OCI-LY1 (cell line): ENCODE results near the gene CTSH.

Experiments used
- EZH2 ChIP-seq: fragments of 200-600 bp; sonication (generic), shearing (Covaris generic); IDR thresholded peaks from 2 replicates; pipeline ENCODE4 v1.8.0; 2017; ENCODE audit warnings: borderline replicate concordance, mixed run types, mild to moderate bottlenecking, antibody characterized with exemption, low read length, moderate library complexity, mixed read lengths
- TF ChIP-seq, protein P1 (sequence below): fragments of 200-600 bp; sonication (generic), shearing (Covaris generic); IDR thresholded peaks from 2 replicates; pipeline ENCODE4 v1.5.1; 2017; ENCODE audit warnings: mild to moderate bottlenecking, antibody characterized with exemption, low read length, moderate library complexity, mixed read lengths

DNA sequence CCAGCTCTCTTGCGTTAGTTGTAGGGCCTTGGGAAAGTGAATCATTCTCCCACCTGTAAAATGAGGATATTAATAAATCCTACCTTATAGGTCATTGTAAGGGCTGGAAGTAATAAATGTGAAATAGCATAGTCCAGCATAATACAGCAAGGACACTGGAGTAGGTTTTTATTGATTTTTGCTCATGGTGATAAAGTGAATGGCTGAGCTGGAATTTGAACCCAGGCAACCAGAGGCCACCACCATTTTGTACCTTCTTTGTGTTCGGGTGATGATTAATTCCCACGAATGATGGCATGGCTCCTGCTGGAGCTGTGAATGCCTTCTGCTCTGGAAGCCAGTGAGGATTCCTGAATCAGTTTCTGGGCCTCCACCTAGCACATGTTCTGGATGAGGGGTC lies 31.8 kb downstream of the CTSH start:
- TF ChIP-seq, protein P1, sequence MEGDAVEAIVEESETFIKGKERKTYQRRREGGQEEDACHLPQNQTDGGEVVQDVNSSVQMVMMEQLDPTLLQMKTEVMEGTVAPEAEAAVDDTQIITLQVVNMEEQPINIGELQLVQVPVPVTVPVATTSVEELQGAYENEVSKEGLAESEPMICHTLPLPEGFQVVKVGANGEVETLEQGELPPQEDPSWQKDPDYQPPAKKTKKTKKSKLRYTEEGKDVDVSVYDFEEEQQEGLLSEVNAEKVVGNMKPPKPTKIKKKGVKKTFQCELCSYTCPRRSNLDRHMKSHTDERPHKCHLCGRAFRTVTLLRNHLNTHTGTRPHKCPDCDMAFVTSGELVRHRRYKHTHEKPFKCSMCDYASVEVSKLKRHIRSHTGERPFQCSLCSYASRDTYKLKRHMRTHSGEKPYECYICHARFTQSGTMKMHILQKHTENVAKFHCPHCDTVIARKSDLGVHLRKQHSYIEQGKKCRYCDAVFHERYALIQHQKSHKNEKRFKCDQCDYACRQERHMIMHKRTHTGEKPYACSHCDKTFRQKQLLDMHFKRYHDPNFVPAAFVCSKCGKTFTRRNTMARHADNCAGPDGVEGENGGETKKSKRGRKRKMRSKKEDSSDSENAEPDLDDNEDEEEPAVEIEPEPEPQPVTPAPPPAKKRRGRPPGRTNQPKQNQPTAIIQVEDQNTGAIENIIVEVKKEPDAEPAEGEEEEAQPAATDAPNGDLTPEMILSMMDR, result no peak
- TF ChIP-seq EZH2, result no peak
